ENCODE results near the gene LMAN2. TPM values are rescaled to one million over a fixed set of nuclear protein-coding genes. Genes with fewer than 3 reads are reported as not detected.
"Not testable (repeated sequence)": the region's sequence is repeated elsewhere in the genome, so short reads cannot be mapped to it uniquely, and the experiment has no call there.

Gene LMAN2
- total RNA-seq, 1 donor = 190 TPM

DNA sequence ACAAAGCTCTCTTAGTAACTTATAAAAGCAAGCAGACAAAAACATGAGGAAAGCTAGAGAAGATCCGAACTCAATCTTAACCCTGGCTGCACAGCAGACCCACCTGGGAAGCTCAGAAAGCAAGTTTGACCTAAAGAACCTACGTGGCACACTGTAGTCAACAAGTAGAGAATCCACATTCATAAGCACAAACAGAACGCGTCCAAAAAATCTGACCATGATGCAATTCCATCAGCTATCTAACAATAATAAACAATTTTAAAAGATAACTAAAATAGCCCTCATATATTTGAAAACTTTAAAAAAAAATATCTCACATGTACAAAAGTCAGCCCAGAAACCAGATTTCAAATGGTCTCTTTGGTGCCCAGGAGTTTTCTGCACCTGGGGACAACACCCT lies 4.6 kb downstream of the LMAN2 start:
- H3K4me3 ChIP-seq (ENCODE audit: low read depth, low read length) = no peak overlapping the region
- DNase-seq (ENCODE audit: low read depth) = no peak
- TF ChIP-seq CTCF (IDR thresholded peaks at IDR 0.05; ENCODE audit: insufficient read depth, low read length) = no peak

- no peak for TF ChIP-seq CTCF (IDR thresholded peaks at IDR 0.05; ENCODE audit: insufficient read depth, low read length)
- no peak for DNase-seq (ENCODE audit: low read depth)
- H3K4me3 ChIP-seq (ENCODE audit: low read depth, low read length) = no peak overlapping the region
Measured at GRCh38 chr5:177344891-177345290, 6.6 kb downstream of the LMAN2 start.

DNA sequence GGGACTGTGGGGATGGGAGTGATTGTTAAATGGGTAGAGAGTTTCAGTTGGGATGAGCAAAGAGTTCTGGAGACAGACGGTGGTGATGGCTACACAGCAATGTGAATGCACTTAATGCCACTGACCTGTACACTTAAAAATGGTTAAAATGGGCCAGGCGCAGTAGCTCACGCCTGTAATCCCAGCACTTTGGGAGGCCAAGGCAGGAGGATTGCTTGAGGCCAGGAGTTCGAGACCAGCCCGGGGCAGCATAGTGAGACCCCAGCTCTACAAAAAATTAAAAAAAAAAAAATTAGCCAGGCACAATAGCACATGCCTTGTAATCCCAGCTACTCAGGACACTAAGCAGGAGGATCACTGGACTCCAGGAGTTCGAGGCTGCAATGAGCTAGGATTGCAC lies 7.7 kb downstream of the LMAN2 start:
- TF ChIP-seq CTCF (IDR thresholded peaks at IDR 0.05; ENCODE audit: insufficient read depth, low read length) = no peak
- DNase-seq (ENCODE audit: low read depth) = no peak
- H3K4me3 ChIP-seq (ENCODE audit: low read depth, low read length) = no peak overlapping the region

DNA sequence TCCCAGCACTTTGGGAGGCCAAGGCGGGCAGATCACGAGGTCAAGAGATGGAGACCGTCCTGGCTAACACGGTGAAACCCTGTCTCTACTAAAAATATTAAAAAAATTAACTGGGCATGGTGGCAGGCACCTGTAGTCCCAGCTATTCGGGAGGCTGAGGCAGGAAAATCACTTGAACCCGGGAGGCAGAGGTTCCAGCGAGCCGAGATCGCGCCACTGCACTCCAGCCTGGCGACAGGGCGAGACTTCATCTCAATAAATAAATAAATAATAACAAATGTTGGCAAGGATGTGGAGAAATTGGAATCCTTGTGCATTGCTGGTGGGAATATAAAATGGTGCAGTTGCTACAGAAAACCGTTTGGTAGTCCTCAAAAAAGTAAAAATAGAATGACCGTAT lies 8.5 kb downstream of the LMAN2 start:
- not testable (repeated sequence) for DNase-seq (ENCODE audit: low read depth); H3K4me3 ChIP-seq (ENCODE audit: low read depth, low read length)

- DNase-seq (ENCODE audit: low read depth) = no peak
- no peak overlapping the region for H3K4me3 ChIP-seq (ENCODE audit: low read depth, low read length)
- TF ChIP-seq CTCF (IDR thresholded peaks at IDR 0.05; ENCODE audit: insufficient read depth, low read length) = no peak
Measured at GRCh38 chr5:177339107-177339638, 12.3 kb downstream of the LMAN2 start.

- no peak for TF ChIP-seq CTCF (IDR thresholded peaks at IDR 0.05; ENCODE audit: insufficient read depth, low read length)
- no peak for DNase-seq (ENCODE audit: low read depth)
- no peak overlapping the region for H3K4me3 ChIP-seq (ENCODE audit: low read depth, low read length)
Measured at GRCh38 chr5:177338251-177339106, 13.0 kb downstream of the LMAN2 start.

DNA sequence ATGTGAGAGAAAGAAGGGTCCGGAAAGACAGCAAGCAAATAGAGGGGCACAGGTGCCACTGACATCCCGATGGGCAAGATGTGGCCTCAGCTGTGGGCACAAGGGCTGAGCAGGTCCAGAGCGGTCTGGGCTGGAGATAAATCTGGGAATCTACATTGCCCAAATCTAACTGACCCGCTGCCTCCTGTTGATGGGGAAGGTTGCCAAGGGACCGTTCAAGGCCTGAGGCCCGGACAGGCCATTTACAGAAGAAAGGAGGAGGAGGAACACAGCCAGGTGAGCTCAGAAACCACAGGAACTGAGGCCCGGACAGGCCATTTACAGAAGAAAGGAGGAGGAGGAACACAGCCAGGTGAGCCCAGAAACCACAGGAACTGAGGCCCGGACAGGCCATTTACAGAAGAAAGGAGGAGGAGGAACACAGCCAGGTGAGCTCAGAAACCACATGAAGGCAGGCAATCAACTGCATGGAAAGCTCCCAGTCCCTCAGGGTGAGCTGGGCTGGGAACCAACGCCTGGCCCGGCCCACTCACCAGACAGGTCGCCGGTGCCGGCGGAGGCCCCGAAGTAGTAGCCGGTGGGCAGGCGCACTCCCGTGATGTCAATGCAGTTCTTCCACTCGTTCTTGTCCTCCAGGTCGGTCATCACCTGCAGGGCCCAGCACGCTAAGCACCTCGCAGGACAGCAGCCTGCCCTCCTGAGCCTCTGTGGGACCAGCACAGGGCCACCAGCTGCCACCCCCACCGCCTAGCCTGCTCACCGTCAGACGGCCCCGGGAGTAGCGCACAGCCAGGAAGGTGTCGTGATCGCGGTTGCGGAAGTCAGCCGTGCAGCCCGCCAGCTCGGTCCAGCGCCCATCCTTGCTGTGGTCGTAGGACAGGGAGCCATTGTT lies 14.6 kb downstream of the LMAN2 start:
- no peak for TF ChIP-seq CTCF (IDR thresholded peaks at IDR 0.05; ENCODE audit: insufficient read depth, low read length)
- DNase-seq (ENCODE audit: low read depth) = no peak
- no peak overlapping the region for H3K4me3 ChIP-seq (ENCODE audit: low read depth, low read length)

Measured in fibroblast of the aortic adventitia (primary cell).